GM12875 (cell line): Measurements from ENCODE around the gene PRH1.

Source experiments
- H3K4me3 ChIP-seq: one replicate; pipeline ENCODE4 v1.5.1; 2011; ENCODE audit warnings: low read depth, low read length, control low read depth
- CTCF ChIP-seq: IDR thresholded peaks from 2 replicates; pipeline ENCODE4 v1.5.1; 2011; ENCODE audit warnings: low read depth, mild to moderate bottlenecking, control low read depth, inconsistent platforms, low read length, moderate library complexity, borderline replicate concordance; ENCODE audit not compliant: insufficient read depth

The PRH1 gene

DNA sequence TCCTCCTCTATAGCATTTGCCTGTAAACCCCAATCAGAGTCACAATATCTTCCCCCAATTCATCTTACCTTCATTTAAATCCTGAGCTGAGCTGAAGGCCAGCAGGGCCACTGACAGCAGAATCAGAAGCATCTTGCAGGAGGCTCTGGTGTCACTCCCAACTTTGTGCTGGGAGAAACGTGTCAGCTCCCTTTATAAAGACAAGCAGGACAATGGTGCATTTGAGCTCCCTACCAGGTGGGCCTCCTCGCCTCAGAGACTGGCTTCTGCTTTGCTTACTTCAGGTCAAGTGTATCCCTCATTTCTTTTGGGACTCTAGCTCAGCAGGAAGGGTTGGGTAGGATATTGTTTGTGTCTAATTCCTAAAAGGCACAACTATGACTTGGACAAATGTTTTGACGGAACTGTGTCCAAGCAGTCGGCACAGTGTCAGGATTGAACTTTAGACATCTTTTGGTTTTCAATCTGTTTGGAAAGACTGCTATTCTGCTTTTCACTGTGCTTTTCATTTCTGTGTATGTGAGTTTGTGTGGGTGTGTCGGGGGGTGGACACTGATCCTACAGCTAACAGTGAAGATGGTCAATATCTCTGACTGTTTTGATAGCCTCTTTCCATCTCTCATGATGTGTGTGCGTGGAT, at the start of gene PRH1:
PRH1 (minus strand) TSS at position 170 of the 640 bp plus-strand sequence; CDS start at position 132, 38 bp downstream.
- no peak within 1 kb of the TSS for H3K4me3 ChIP-seq
- no peak for TF ChIP-seq CTCF

GRCh38 chr12:10928746-10929286, 44.8 kb upstream of the PRH1 start, which contains the start of gene PRH2:
Gene PRH2 (plus strand): TSS chr12:10929236. CDS start chr12:10929274, 38 bp downstream.
- no peak for TF ChIP-seq CTCF
- H3K4me3 ChIP-seq: no peak within 1 kb of the TSS

DNA sequence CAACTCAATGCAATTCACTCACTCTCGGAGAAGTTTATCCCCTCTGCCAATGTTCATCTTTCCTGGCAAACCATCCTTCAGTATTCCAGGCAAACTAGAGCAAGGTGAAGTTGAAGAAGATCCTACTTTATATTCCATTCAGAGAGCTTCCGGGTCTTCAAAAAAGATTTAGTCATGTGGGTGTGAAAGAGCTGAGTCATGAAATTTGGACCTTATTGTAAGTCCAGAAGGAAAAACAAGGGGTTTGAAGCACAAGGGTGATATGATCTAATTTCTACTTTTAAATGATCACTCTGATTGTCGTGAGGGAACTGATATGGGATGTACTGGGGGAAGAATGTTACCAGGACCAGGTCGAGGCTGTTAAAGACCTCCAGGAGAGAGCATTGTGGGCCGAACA, 42.2 kb upstream of the PRH1 start:
- TF ChIP-seq CTCF: no peak
- H3K4me3 ChIP-seq: no peak overlapping the region

DNA sequence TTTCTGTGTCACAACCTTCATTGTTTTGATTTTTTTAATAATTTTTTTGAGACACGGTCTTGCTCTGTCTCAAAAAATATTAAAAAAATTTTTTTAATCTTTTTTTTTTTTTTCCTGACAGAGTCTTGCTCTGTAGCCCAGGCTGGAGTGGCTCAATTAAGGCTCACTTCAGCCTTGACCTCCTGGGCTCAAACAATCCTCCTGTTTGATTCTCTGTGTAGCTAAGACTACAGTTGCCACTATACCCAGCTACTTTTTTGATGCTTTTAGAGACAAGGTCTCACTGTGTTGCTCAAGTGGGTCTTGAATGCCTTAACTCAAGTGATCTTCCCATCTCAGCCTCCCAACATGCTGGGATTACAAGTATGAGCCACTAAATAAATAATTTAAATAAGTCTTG, 35.8 kb upstream of the PRH1 start:
- TF ChIP-seq CTCF: no peak
- H3K4me3 ChIP-seq: no peak overlapping the region

DNA sequence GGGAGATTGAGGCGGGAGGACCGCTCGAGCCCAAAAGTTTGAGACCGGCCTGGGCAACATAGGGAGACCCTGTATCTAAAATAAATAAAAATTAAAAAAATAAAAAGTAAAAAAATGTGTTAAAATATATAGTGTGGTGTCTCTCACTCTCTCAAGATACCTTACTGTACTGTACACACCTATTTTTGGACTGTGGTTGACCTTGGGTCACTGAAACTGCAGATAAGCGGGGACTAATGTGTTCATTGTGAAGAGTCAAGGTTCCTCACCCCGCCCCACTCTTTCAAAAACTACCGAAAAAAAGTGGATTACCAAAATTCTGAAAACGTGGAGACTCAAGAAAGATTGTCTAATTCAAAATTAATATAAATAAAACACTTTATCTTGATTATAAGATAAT, 26.3 kb upstream of the PRH1 start:
- no peak for TF ChIP-seq CTCF
- H3K4me3 ChIP-seq: no peak overlapping the region

- TF ChIP-seq CTCF: no peak
- H3K4me3 ChIP-seq: no peak within 1 kb of the TSS
Measured at GRCh38 chr12:10909462-10909861, 25.4 kb upstream of the PRH1 start, which contains the start of gene TAS2R13. Gene TAS2R13 (minus strand): TSS chr12:10909562. CDS start chr12:10909298, 264 bp downstream.

DNA sequence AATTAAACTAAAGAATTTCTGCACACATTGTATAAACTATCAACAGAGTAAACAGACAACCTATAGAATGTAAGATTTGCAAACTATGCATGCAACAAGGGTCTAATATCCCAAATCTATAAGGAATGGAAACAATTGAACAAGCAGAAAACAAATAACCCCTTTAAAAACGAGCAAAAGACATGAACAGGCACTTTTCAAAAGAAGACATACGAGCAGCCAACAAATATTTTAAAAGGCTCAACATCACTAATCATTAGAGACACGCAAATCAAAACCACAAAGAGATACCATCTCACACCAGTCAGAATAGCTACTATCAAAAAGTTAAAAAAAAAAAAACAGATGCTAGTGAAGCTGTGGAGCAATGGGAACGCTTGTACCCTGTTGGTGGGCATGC, 20.6 kb upstream of the PRH1 start:
- no peak for TF ChIP-seq CTCF
- no peak overlapping the region for H3K4me3 ChIP-seq
